GM20000 (cell line): ENCODE measurements around the gene ADRM1.

Experiments
- DNase-seq: peaks from one replicate; pipeline ENCODE4 v3.0.0; 2012; ENCODE audit warnings: low spot score
- TF ChIP-seq, protein P1 (sequence below): IDR thresholded peaks from 2 replicates; pipeline ENCODE4 v1.5.1; 2012; ENCODE audit warnings: mild to moderate bottlenecking, control low read depth; ENCODE audit errors: extremely low read depth, missing control alignments

The ADRM1 gene

GRCh38 chr20:62317167-62317655, 14.4 kb downstream of the ADRM1 start:
- TF ChIP-seq, protein P1, sequence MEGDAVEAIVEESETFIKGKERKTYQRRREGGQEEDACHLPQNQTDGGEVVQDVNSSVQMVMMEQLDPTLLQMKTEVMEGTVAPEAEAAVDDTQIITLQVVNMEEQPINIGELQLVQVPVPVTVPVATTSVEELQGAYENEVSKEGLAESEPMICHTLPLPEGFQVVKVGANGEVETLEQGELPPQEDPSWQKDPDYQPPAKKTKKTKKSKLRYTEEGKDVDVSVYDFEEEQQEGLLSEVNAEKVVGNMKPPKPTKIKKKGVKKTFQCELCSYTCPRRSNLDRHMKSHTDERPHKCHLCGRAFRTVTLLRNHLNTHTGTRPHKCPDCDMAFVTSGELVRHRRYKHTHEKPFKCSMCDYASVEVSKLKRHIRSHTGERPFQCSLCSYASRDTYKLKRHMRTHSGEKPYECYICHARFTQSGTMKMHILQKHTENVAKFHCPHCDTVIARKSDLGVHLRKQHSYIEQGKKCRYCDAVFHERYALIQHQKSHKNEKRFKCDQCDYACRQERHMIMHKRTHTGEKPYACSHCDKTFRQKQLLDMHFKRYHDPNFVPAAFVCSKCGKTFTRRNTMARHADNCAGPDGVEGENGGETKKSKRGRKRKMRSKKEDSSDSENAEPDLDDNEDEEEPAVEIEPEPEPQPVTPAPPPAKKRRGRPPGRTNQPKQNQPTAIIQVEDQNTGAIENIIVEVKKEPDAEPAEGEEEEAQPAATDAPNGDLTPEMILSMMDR = no peak
- DNase-seq = no peak

DNA sequence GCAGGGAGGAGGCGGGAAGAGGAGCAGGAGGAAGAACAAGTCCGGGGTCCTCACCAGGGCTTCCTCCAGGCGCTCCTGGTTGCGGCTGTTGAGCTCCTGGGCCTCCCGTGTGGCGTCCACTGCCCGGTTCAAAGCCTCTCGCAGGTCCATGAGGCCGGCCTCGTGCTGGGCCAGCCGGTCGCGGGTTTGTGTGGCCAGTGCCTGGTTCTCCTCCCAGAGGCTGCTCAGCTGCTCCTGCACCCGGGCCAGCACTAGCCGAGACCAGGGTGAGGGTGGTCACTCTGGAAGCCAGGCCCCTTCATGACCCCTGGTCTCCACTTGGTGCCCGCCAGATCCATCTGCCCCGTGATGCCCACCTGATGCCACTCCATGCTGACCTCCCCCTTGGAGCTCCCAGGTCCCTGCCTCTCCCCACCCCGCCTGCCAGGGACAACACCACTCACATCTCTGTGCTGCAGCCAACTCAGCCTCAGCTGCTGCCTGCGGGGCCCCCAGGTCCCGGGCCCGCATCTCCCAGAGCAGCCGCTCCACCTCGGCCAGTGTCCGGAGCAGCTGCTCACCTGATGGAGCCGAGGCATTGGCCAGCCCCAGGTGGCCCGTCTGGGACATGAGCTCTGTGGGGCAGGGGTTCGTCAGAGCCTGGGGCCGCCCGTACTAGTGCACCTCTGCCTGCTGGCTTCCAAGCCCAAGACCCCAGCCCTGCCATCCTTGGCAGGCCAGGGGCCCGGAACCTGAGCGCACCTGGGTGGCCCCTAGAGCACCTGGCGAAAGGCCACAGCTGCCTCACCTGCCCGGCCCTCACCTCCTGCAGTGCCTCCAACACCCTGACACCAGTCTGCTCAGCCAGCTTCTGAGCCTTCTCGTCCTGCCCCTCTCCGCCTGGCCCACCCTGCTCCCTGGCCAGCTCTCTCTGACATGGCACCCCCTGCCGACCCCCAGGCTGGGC, 15.9 kb downstream of the ADRM1 start:
- TF ChIP-seq, protein P1 = no peak
- no peak for DNase-seq

- no peak for DNase-seq
- TF ChIP-seq, protein P1 = no peak
Observed at GRCh38 chr20:62319346-62319909, 16.6 kb downstream of the ADRM1 start.

DNA sequence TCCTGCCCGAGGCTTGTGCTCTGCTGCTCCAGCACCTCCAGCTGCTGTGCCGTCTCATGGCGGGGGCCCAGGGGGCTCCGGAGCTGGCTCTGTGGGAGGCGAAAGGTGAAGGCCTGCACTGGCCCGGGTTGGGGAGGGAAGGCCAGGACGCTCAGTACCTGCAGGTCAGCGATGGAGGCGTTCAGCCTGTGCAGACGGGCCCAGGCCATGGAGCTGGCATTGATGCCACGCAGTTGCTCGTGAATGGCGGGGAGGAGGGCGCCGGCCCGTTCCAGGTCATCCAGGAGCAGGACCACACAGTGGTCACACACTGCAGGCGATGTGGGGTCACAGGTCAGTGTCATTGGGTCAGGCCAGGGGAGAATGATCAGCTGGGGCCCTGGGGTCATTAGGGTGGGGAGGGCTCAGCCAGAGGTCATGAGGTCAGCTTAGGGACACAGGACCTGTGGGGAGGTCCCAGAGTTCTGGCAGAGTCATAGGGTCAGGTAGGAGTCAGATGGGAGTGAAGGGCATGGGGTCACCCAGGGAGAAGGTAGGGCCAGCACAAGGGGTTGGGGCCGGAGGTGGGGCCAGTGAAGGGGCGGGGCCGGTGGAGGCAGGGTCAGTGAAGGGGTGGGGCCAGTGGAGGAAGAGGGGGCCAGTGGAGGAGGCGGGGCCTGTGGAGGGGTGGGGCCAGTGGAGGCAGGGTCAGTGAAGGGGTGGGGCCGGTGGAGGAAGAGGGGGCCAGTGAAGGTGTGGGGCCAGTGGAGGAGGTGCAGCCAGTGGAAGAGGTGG, 18.0 kb downstream of the ADRM1 start:
- no peak for DNase-seq
- TF ChIP-seq, protein P1 = no peak

- TF ChIP-seq, protein P1 = no peak
- peak; percentile 75 for DNase-seq
Observed at GRCh38 chr20:62321521-62321948, 18.7 kb downstream of the ADRM1 start.

DNA sequence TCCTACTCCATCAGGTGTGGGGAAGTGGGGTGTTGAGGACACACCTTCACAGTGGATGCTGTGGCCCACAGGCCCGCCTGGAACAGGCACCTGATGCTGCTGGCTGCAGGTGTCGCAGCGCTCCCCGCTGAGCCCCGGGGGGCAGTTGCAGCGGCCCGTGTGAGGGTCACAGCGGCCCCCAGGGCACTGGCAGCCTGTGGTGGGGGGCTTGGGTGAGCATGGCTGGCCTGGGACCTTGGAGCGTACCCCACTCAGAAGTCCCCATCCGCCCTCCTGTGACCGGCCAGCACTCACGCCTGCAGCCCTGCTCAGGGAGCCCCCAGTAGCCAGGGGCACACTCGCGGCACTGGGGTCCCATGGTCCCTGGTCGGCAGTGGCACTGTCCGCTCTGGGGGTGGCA, 19.2 kb downstream of the ADRM1 start:
- TF ChIP-seq, protein P1 = no peak
- no peak for DNase-seq

GRCh38 chr20:62322492-62323041, 19.8 kb downstream of the ADRM1 start:
- DNase-seq = no peak
- TF ChIP-seq, protein P1 = no peak
